Smooth muscle cell (in vitro differentiated cells): ENCODE data around the gene TM4SF4. TPM values are rescaled to one million over a fixed set of nuclear protein-coding genes. Genes with fewer than 3 reads are reported as not detected.
A peak's percentile ranks its signal among the peaks of the same experiment; 100 is the strongest.

Source experiments
- DNase-seq: peaks from one replicate; lab custom pipeline; 2025; ENCODE audit not compliant: unreplicated experiment; lab: John Stamatoyannopoulos, UW
- H2AFZ ChIP-seq: fragments of 200-600 bp; sonication (generic); 2 replicates; pipeline ENCODE4 v1.6.0; 2016; ENCODE audit warnings: antibody characterized with exemption, low read depth, mild to moderate bottlenecking
- H3F3A ChIP-seq: fragments of 200-600 bp; sonication (generic); 2 replicates; pipeline ENCODE4 v1.6.0; 2017; ENCODE audit warnings: antibody characterized with exemption, low read depth
- H3K27ac ChIP-seq: fragments of 200-600 bp; sonication (generic); 2 replicates; pipeline ENCODE4 v1.5.1; 2016; ENCODE audit warnings: low read depth, mild to moderate bottlenecking
- H3K27me3 ChIP-seq: fragments of 200-600 bp; sonication (generic); 2 replicates; pipeline ENCODE4 v1.6.1; 2016; ENCODE audit warnings: low read depth, mild to moderate bottlenecking
- H3K36me3 ChIP-seq: fragments of 200-600 bp; sonication (generic); 2 replicates; pipeline ENCODE4 v1.5.1; 2016; ENCODE audit warnings: low read depth
- H3K4me1 ChIP-seq: fragments of 200-600 bp; sonication (generic); 2 replicates; pipeline ENCODE4 v1.5.1; 2016; ENCODE audit warnings: low read depth
- H3K4me2 ChIP-seq: fragments of 200-600 bp; sonication (generic); 2 replicates; pipeline ENCODE4 v1.6.0; 2016; ENCODE audit warnings: mild to moderate bottlenecking
- H3K4me3 ChIP-seq: fragments of 200-600 bp; sonication (generic); 2 replicates; pipeline ENCODE4 v1.5.1; 2016; ENCODE audit warnings: mild to moderate bottlenecking
- H3K79me2 ChIP-seq: fragments of 200-600 bp; sonication (generic); 2 replicates; pipeline ENCODE4 v1.6.0; 2016; ENCODE audit warnings: low read depth, mild to moderate bottlenecking
- H3K9ac ChIP-seq: fragments of 200-600 bp; sonication (generic); 2 replicates; pipeline ENCODE4 v1.6.0; 2016; ENCODE audit warnings: low read depth
- H3K9me3 ChIP-seq: fragments of 200-600 bp; sonication (generic); replicated peaks from 2 replicates; pipeline ENCODE4 v1.5.1; 2016; ENCODE audit warnings: low read depth
- H4K20me1 ChIP-seq: fragments of 200-600 bp; sonication (generic); 2 replicates; pipeline ENCODE4 v1.6.0; 2016; ENCODE audit warnings: low read depth
- CTCF ChIP-seq: fragments of 200-600 bp; sonication (generic); IDR thresholded peaks from 2 replicates; pipeline ENCODE4 v1.5.1; 2017; ENCODE audit warnings: borderline replicate concordance, mild to moderate bottlenecking, antibody characterized with exemption; ENCODE audit not compliant: insufficient read depth, poor library complexity, severe bottlenecking
- WGBS: methylation state at CpG from one replicate; pipeline ENCODE4 v1.1.7; 2016; ENCODE audit warnings: low lambda C conversion rate; 5-methylcytosine and 5-hydroxymethylcytosine counted together
- polyA plus RNA-seq: library from polyadenylated mRNA; unstranded; fragments of >200 nt; fragmentation: Nextera tagmentation; extraction: Ambion mirVana; gene quantifications from 2 replicates; pipeline ENCODE4 v1.2.1, GENCODE V29; 2016
- total RNA-seq: library from RNA; depleted of rRNA; stranded (reverse); fragments of >200 nt; gene quantifications from 2 replicates; pipeline ENCODE4 v1.2.3, GENCODE V29; 2014

Gene TM4SF4
- not detected in 2 replicates for total RNA-seq
- polyA plus RNA-seq: 0.15 and 0.29 TPM in 2 replicates

- Histone ChIP-seq H3K79me2 (no peaks in the 10 kb centered on the region), H3K9ac (no peak within 1 kb of the TSS), H3K4me2 (no peak within 1 kb of the TSS), H2AFZ (no peak within 1 kb of the TSS), H3K4me3 (peak within 1 kb of the TSS; percentile 35), H3K9me3 (no peaks in the 10 kb centered on the region), H3K4me1 (no peaks in the 10 kb centered on the region), H3K36me3 (no peaks in the 10 kb centered on the region), H3K27ac (no peak within 1 kb of the TSS), H3K27me3 (no peaks in the 10 kb centered on the region), H3F3A (no peaks in the 10 kb centered on the region), H4K20me1 (no peaks in the 10 kb centered on the region)
- DNase-seq: no peak
- no peak for TF ChIP-seq CTCF
- WGBS: 93% methylated on average over 5 of the region's 5 CpGs
Observed at GRCh38 chr3:149474250-149474817, at the start of gene TM4SF4. Gene TM4SF4 (plus strand): TSS chr3:149474697. CDS start chr3:149474878, 181 bp downstream.

- Histone ChIP-seq H2AFZ (peak overlapping the region; percentile 13), H3K36me3 (no peaks in the 10 kb centered on the region), H3K4me1 (peaks cover 8% of the 10 kb centered on the region), H3K79me2 (no peaks in the 10 kb centered on the region), H3K4me3 (no peak overlapping the region), H3F3A (no peaks in the 10 kb centered on the region), H3K9me3 (no peaks in the 10 kb centered on the region), H3K9ac (no peak overlapping the region), H3K27ac (no peak overlapping the region), H3K4me2 (no peak overlapping the region), H4K20me1 (no peaks in the 10 kb centered on the region), H3K27me3 (no peaks in the 10 kb centered on the region)
- DNase-seq: no peak
- 90% methylated on average over 2 of the region's 2 CpGs for WGBS
- no peak for TF ChIP-seq CTCF
Observed at GRCh38 chr3:149424918-149425317, 49.6 kb upstream of the TM4SF4 start.

GRCh38 chr3:149426325-149426724, 48.2 kb upstream of the TM4SF4 start:
- no peak overlapping the region for H3K9ac ChIP-seq
- H3K4me2 ChIP-seq: no peak overlapping the region
- H4K20me1 ChIP-seq: no peaks in the 10 kb centered on the region
- TF ChIP-seq CTCF: no peak
- H3K79me2 ChIP-seq: no peaks in the 10 kb centered on the region
- no peak for DNase-seq
- no peak overlapping the region for H3K27ac ChIP-seq
- no peaks in the 10 kb centered on the region for H3K9me3 ChIP-seq
- no peak overlapping the region for H2AFZ ChIP-seq
- H3K4me3 ChIP-seq: no peak overlapping the region
- H3K36me3 ChIP-seq: no peaks in the 10 kb centered on the region
- H3K27me3 ChIP-seq: no peaks in the 10 kb centered on the region
- no peaks in the 10 kb centered on the region for H3F3A ChIP-seq
- H3K4me1 ChIP-seq: peaks cover 8% of the 10 kb centered on the region
- 89% methylated on average over 2 of the region's 2 CpGs for WGBS

- H3K79me2 ChIP-seq: no peaks in the 10 kb centered on the region
- no peak overlapping the region for H3K4me2 ChIP-seq
- no peak overlapping the region for H3K9ac ChIP-seq
- no peaks in the 10 kb centered on the region for H3F3A ChIP-seq
- no peak overlapping the region for H2AFZ ChIP-seq
- H3K9me3 ChIP-seq: no peaks in the 10 kb centered on the region
- no peak for TF ChIP-seq CTCF
- H3K27me3 ChIP-seq: no peaks in the 10 kb centered on the region
- H3K36me3 ChIP-seq: no peaks in the 10 kb centered on the region
- H3K4me1 ChIP-seq: peaks cover 8% of the 10 kb centered on the region
- H3K4me3 ChIP-seq: no peak overlapping the region
- 94% methylated on average over 2 of the region's 2 CpGs for WGBS
- no peak for DNase-seq
- no peak overlapping the region for H3K27ac ChIP-seq
- no peaks in the 10 kb centered on the region for H4K20me1 ChIP-seq
Observed at GRCh38 chr3:149428087-149428486, 46.4 kb upstream of the TM4SF4 start.
